CD4-positive, alpha-beta T cell treated with Interleukin-21 for 1 hour (primary cell): ENCODE results near the gene LRP1B.

Experiments used
- DNase-seq: peaks from one replicate; pipeline ENCODE4 v3.0.0-alpha.2; 2020

LRP1B gene

DNA sequence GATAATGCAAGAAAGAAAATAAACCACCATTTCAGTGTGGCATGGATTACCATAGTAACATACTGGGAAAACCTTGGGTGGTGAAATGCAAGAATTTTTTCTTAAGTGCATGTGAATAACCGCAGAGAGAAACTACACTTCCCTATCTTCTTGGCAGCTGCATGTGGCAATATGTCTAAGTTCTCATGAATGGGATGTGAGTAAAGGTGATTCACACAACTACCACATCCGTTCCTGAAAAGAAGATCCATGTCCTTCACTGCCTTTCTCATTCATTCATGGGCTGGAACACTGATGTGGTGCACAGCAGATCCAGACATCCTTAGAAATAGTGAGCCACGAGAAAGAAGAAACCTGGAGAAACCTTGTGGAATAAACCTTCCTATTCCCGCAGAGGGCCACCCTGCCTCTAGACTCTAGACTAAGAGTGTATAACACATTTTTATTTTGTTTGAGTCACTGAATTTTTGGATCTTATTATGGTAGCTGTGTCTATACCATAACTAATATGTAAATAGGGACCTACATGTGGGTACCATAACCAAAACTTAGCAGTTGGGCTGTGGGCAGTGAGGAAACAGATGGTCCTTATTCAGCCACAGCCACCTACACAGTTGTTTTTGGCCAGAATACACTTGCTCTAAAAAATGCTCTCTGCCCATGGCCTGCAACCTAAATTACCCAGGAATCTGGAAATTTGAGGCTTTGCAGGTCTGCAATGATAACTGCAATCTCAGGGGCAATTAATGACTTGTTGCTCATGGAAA is 573.3 kb downstream of the LRP1B start:
- DNase-seq: peak; percentile 1

DNA sequence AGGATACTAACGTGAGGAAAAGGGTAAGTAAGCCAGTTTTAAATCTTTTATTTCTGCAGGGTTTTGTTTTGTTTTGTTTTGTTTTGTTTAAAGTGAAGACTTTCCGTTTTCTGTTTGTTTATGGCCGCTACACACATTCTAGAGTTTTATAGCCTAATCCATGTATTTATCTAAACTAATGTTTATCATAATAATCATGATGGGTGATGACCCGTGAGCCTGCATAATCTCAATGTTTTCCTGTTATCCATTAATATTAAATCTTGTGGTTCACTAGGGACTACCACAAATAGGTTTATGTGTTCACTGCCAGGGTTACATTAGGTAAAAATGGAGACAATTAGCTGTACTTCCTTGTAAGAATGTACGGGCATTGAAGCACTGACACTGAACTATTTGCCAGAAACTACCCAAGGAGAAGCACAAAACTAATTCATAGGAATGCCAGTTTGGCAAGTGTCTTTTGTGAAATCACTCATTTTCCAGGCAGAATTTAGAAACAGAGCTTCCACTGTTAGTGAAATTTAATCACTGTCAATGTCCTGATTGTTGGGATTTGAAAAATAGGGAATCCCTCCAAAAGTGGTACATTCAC is 574.8 kb downstream of the LRP1B start:
- DNase-seq: no peak

DNA sequence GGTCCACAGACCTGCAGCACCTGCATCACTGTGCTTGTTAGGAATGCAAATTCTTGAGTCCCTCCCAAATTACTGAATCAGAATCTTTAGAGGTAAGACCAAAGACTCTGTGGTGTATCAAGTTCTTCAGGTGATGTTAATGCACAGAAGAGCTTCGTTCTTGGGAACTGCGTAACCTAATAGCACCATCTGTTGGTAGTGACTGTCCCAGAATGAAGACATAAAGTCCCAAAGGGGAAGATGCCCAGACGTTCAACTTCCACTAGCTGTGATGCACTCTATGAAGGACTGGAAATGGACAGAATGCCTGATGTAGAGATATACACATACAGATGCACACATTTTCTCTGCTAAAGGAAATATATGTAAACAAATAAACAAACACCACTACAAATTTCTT is 576.0 kb downstream of the LRP1B start:
- no peak for DNase-seq

DNA sequence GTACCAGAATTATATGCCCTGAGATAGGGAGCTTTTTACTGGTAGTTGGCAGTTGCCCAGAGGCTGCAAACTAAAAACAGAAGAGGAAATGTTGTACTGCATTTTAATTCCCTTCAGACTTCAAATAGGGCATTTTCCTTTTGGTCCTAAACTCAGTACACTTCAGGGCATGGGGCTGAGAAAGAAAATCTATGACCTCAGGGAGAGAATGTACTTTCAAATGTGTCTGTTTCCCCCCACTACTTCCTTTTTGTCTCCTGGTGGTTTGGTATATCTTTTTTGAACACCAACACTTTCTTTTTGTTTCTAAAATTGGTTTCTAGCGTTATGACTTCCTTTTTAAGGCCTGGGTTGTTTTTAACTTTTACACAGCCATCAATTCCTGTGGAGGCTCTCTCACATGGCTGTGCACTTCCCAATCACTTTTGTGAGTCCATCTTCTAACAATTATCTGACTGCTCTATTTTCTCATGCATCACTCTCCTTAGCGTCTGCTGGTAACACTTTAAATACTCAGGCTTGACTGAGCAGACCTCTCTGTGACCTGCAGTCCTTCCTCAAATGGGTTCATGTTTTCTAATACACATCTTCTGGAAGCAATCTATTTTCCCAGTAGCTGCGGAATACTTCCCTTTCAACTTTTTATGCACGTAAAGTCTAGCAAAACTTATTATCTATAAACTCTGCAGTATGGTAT is 596.0 kb downstream of the LRP1B start:
- no peak for DNase-seq

DNA sequence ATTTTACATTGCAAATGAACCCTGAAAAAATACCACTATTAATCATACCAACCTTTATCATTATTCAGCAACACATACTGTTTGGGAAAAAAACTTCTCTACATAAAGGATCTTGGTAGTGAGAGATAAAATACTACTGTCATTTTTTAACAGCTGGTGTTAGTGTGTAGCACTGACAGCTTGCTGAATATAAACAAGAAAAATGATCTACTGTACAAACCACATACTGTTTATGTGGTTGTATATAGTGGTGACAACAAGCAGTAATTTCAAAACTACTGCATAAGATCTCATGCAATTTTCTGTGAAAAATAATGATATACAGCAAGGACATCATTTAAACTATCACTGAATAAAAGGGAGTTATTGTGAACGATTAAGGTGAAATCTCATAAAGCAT is 601.2 kb downstream of the LRP1B start:
- DNase-seq: no peak

DNA sequence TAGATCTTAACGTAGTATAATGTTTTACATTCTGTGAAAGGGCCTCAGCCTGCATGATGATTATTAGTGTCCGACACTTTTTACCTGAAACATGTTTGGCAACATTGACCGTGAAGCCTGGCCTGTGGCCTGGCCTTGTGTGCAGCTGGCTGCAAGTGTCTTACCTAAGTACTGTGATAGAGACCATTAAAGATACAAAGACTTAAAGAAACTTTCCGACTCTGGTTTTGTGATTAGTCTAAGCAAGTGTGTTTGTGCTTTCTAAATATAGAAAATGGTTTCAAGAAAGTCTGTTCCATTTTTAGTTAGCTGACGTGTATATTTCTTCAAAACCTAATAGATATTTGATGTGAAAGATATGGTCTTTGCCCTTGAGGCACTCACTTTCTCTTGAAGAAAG is 601.8 kb downstream of the LRP1B start:
- no peak for DNase-seq

DNA sequence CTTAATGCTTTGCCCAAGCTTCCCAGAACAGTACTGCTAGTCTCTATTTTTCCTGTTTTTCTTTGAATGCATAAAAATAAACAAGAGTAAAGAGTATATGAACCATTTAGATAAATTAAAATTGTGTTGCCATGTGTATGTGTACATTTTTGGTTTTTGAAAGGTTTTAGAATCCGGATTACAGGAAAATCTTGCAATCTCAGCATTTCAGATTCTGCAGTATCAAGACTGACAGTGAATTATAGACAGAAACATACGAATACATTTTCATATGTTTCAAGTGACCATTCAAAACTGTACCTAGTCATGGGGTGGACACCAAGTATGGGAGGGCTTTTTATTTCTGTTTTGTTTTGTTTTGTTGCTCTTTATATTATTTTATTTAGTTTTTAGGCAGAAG is 604.1 kb downstream of the LRP1B start:
- DNase-seq: no peak

DNA sequence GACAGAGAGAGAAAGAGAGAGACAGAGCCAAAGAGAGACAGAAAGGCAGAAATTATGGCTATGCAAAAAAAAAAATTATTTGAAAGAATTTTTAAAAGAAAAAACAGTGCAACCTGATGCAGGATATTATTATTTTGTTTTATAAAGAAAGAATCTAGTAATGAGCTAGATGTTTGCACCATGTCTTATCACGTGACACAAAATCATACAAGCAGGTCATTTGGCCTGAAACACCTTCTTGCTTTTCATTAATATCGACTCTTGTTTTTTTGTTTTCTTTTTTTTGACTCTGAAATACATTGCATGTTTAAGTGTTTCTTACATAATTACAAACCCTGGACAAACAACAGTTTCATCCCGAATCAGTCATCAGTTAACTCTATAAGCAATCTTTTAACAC is 606.0 kb downstream of the LRP1B start:
- DNase-seq: no peak

DNA sequence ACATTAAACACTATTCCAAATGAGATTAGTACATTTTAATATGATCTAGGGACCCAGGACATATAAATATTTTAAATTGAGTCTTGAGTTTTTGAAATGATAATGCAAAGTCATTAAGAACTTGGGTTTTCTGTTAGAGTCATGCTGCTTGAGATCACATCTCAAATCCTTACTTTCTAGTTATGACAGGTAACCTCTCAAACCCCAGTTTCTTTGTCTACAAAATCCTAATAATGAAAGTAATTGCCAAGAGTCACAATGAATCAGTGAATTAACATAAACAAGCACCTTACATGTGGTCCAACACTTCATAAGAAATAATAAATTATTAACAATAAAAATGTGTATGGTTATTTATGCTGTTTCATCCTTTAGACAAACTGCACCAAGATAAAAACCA is 607.6 kb downstream of the LRP1B start:
- DNase-seq: no peak

DNA sequence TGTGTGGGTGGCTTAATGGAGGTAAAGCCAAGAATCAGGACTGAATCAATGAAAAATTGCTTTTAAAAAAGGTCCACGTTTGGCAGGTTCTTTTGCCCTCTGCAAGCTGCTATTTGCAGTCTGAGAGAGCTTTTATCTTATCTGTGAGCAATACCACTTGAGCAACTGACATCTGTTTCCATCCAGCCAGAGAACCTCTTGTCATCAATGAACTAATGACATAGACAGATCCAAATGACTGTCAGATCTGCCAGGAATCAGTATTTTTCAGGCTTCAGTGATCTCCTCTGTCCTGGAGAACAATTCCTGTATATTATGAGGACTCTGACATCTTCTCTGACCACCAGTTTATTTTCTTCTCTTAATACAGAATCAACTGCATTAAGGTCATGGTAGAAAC is 608.1 kb downstream of the LRP1B start:
- no peak for DNase-seq

DNA sequence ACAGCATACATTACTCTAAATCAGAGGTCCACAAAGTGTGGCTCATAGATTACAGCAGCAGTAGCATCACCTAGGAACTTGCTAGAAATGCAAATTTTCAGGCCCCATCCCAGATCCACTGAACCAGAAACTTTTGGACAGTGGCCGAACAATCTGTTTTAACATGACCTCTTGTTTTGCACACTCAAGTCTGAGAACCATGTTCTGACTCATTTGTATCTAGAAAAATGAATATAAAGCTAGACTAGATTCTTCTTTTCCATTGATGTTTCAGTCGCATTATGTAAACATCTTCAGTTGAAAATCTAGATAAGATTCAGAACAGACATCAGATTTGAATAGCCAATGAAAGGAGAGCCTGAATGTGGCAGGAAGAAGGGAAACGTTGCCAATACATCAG is 608.8 kb downstream of the LRP1B start:
- no peak for DNase-seq

DNA sequence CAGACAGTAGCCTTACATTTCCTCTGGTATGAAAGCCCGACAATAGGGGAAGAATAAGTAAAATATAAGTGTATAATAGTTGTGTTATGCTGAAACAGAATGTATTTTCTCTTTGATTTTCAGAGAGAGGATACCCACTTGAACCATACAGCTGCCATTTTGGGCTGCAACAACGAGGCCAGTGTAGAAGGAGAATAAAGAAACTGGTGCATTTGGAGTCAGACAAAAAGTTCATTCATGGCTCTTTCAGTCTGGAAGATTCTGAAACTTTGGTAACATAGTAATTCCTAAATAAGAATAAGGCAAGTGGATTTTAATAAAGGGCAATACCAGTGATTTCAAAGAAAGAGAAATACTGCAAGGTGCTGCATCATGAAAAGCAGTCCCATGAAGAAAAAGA is 610.9 kb downstream of the LRP1B start:
- no peak for DNase-seq

DNA sequence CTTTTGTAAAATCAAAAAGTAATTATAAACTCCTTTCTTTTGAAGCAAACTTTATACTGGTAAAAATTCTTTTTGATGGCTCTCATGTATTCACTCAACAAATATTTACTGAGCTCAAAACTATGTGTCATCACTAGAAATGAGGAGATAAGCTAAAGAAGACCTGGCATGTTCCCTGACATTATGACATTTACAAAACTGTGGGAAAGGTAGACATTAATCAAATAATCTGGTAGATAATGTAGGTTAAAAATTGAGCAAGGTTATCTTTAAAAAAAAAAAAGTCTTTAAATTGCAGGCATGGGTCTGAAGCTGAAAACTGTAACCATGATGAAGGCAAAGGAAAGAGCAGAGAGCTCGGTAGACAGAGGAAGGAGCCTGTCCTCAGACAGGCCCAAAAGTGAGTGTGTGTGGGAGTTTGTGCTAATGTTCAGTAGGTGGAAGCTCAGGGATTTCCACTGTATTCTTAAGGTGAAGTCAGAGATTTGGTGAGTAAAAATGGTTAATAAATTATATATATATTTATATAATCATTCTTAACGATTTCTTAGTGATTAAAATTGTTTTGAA is 612.9 kb downstream of the LRP1B start:
- no peak for DNase-seq

DNA sequence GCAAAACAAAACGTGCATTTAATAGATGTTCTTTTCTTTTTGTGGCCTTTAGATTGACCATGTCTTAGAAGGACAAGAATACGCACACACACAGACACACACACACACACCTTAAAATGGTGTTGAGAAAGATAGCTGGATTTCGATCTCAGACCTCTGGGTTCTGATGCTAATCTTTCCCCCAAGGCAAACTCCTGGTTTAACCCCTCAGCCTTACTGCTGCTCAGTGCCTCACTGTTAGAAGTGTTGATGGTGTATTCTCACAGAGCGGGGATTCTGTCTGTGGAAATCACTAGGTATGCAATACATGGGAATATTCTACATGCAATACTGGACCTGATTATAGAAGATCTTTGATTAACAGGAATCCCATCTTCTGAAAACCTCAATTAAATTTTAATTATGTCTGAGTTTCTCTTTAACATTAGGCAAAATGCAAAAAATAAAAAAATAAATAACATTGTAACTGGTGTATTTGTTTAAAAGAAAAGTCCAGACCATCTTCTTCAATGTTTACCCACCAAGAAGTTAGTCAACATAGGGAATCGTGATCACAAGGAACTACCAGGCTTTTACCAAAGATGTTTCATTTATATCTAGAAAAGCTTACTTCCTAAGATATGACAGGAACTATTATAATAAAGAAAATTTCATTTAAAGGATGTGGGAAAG is 613.5 kb downstream of the LRP1B start:
- no peak for DNase-seq

DNA sequence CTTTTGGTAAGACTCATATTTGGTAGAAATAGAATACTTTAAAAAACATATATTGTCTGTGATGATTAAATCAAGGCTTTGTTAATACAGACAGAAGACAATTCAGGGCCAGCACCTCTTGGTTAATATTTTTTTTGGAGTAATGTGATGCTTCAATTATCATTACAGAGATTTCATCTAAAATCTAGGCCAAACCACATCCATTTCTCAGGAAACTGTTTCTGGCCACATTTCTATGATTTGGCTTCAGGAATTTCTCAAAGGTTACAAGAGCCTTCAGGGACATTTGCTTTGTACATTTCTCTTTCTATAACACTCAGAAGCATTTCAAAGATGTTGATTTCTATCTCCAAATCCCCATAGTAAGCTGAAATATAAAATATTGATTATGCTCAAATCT is 614.9 kb downstream of the LRP1B start:
- DNase-seq: no peak

DNA sequence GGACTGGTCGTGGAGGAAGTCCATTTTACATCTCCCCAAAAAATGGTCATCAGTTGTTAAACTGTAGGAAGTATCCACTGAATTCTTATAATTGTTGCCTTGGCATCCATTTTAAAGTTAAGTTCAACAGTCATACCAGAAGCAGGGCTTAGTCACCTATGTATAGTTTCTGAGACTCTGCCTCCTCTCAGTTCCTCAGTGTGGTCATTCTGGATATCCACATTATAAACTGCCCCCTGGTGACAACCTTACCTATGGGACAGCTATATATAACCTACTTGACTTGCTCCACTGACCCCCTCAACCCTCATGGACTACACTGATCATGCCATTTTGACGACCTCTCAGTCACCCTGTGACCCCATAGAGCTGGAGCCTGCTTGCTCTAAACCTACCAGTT is 617.0 kb downstream of the LRP1B start:
- no peak for DNase-seq

DNA sequence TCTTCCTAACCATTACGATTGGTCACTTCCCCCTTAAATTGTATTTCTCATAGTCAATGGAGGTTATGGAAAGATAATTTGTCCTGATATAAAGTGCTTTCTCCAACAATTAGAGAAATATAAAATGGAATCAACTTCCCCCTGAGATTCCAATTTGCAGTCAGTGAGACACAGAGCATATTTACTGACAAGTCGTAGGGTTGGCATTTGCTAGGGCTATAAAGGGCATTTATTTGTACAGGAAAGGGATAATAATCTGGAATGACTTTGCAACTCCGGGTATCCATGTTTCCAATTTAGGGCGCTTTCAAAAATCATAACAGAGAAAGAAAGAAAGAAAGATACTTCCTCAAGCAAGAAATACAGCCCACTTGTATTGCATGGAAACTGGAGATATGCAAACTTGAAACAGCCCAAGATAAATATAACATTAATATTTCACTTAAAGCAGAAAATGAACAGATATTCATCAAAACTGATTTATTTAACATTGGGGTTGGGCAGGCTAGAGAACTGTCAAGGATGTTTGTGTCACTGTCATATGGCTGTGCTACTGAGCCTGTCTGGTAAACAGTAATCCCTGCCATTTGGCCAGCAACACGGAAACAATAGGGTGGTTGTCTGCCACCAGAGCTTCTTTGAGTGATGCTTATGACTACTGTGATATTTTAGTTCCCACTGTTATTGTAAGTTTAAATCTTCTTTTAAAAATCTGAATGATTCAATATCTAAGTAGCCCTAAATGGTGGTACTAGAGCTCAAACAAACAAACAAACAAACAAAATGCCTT is 621.8 kb downstream of the LRP1B start:
- DNase-seq: no peak

DNA sequence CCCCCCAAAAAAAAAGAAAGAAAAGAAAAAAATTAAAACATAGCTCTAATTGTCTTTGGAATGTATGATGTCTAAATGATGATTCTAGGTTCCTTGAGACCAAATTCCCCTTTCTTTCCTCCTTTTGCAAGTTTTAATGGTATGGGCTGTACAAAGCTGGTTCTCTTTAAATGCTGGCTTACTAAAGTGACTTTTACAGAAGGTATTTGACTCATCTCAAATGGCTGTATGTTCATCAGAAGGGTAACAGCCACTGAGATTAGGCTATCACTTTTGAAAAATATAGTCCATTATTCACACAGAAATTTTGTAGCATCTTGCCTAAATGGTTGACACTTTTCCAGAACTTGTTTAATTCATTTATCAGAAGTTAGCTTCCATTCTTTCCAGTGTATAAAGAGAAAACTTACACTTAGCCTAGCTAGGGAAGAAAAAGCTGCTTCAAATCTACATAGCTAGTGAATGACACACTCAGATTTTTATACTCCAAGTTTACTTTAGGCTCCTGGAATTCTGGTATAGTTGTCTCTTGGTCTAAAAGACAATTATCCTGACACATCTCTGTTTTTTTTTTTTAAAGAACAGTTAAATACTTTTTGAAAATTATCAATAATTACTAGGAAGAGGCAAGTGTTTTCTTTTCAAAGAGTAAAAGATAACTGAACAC is 622.6 kb downstream of the LRP1B start:
- no peak for DNase-seq

DNA sequence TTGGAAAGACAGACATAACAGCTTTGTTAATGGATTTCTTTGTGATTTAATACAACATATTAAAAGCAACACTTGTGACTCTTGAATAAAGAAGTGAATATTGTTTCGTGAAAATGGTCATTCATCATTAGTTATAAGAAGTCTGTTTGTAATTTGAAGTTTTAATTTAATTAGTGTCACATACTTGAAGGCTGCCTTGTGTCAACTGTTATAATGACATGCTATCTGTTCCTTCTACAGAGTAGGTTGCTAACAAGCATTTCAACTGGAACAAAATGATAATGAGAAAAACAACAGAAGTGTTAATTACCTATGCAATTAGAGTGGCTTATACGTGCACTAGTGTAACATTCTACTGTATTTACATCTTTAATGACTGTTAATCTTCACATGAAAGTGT is 624.7 kb downstream of the LRP1B start:
- DNase-seq: no peak

DNA sequence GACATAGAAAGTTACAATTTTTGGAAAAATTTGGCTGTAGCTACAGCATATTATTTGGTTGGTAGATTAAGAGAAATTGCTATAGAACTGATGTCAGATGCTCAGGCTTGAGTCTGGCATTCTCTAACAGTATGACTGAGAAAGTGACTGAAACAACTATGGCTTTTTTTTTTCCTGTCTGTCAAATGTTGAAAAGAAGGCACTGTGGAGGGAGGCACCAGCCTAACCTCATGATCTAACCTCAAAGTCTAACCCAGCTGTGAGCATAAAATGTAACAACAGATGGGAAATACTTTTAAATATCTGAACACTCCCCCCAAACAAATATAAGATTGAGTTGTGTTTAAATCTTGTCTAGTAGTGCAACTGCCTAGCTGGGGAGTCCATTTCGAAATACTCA is 629.1 kb downstream of the LRP1B start:
- no peak for DNase-seq

DNA sequence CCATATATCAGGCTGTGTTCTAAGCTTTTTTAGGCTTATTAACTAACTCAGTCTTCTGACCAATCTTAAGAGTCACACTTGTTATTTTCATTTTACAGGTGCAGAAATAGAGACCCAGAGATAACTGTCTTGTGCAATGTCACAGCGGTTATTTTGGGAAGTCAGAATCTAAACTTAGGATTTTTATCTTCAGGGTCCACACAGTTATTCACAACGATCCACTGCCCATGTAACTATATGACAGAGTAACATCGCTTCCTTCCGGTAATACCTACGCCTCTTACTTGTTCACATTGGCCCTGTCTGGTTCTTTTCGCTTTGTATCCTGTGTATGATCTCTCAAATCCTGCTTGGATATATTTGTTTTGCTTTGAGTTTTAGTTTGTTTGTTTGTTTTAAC is 631.7 kb downstream of the LRP1B start:
- no peak for DNase-seq

DNA sequence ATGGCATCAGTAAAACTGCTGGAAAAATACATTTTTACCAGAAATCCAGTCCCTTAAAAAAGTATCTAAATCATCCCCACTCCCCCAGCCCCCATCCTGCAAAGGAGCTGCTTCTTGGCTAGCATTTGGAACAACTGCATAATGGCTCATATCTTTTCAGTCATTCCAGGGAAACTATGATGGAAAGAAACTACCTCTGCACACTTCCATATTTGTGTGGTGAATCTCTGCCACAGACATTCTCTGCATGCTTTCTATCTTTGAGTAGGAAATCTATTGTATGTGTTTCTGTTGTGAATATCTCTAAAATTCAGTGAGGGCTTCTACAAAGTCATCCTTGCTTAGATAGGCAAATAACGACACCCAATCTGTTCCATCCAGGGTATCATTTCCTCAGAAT is 632.3 kb downstream of the LRP1B start:
- no peak for DNase-seq
